Uterus (tissue), 2 donors: ENCODE results near the gene HIVEP2.

ENCODE experiments used
- CTCF ChIP-seq, 4 experiments: fragments of 200-600 bp in 2 of 4; fragments of 450-650 bp in 2 of 4; sonication (generic) in 2 of 4; IDR thresholded peaks; one replicate each; pipeline ENCODE4 v1.5.1; 2016 to 2019; ENCODE audit warnings: antibody characterized with exemption in 4 of 4, mild to moderate bottlenecking in 2 of 4, moderate library complexity in 1 of 4
- POLR2A ChIP-seq, 2 donors: fragments of 450-650 bp; IDR thresholded peaks; one replicate each; pipeline ENCODE4 v1.6.1; 2016; ENCODE audit warnings: antibody characterized with exemption in 2 of 2, mild to moderate bottlenecking in 1 of 2, moderate library complexity in 1 of 2

- TF ChIP-seq POLR2A (IDR thresholded peaks at IDR 0.05) (no peak), CTCF (IDR thresholded peaks at IDR 0.05) (no peak)
Observed at GRCh38 chr6:142861711-142862110, 83.3 kb downstream of the HIVEP2 start.
